HG03439 (cell line): Measurements from ENCODE around the gene NHSL2.
"Not testable (repeated sequence)": the region's sequence is repeated elsewhere in the genome, so short reads cannot be mapped to it uniquely, and the experiment has no call there.

Source experiments
- ATAC-seq: cut with Tn5 transposase; IDR thresholded peaks from one replicate; pipeline ENCODE4 v1.9.1; 2021; ENCODE audit warnings: mild to moderate bottlenecking, moderate library complexity; ENCODE audit not compliant: unreplicated experiment

Gene NHSL2

DNA sequence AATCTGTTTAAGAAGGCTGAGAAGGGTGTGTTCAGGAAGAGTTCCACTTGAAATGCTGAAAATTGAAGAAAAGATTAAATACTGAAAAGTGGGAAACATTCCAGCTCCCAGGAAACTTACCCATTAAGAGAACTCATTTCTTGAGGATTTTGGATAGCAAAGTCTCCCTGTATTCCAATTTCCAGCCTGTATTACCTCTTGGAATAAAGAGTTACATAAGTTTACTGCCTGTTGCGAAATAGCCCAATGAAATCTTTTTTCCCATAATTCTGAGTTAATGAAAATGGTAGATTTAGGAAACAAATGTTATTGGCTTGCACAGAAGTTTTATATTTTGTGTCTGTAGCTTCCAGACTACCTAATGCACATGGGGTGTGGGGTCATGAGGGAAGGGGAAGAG lies 12.0 kb downstream of the NHSL2 start:
- ATAC-seq: no peak

DNA sequence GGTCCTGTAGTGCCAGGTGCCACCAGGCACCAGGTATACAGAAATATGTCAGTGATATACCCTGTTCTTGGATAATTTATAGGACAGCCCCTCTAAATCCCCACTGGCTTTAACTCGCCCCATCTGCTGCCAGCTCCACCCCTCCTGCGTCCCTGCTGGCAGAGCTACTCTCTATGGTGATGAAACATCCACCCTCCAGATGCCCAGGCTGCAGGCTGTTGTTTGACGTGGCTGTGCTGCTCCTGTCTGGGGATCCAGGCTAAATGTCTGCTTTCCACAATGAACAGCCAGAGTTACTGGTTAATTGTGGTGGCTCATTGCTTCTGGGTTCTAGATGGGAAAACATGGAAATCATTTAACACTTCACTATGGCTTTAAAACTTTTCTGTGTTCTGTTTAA lies 12.9 kb downstream of the NHSL2 start:
- no peak for ATAC-seq

DNA sequence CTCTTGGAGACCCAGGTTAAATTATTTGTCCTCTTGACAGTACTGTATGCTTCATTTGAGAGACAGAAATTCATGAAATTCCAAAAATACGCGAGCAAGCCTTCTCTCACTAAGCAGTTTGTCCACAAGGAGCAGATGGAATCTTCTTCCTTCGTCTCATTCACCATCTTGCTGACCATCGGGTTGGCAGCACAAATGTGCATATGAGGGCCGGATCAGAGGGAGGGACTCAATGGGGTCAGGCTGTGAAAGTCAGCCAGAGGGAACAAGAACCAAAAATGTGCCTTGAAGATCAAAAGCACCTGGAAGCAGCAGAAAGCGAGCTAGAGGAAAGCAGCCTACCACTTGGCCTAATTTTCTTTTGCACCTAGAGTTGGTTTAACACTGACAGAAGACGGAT lies 16.4 kb downstream of the NHSL2 start:
- no peak for ATAC-seq

DNA sequence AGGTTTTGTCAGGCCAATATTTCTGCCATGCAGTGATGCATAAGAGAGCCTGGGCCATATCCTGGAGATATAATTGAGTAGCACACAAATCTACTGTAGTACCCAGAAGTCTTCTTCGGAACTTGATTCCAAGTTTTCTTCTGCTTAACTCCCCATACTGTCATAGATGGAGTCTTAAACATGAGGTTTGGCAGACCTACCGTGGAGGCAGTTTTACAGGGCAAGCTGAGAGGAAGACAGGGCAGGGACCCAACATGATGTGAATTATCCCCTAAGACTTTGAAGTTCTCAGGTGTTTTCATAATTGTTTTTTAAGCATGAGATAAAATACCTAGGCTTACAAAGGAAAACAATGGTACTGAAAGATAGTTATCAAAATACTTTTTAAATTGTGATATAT lies 18.2 kb downstream of the NHSL2 start:
- ATAC-seq: no peak

DNA sequence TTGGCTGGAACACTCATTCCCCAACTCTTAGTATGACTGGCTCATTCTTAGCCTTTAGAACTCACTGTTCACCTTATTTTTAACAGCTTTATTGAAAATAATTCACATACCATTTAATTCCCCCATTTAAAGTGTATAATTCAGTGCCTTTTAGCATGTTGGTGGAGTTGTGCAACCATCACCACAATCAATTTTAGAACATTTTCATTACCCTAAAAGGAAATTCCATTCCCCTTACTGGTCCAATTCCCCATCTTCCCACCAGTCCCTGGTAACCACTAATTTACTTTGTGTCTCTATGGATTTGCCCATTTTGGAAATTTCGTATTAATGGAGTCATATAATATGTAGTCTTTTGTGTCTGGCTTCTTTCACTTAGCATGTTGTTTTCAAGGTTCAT lies 19.7 kb downstream of the NHSL2 start:
- no peak for ATAC-seq

DNA sequence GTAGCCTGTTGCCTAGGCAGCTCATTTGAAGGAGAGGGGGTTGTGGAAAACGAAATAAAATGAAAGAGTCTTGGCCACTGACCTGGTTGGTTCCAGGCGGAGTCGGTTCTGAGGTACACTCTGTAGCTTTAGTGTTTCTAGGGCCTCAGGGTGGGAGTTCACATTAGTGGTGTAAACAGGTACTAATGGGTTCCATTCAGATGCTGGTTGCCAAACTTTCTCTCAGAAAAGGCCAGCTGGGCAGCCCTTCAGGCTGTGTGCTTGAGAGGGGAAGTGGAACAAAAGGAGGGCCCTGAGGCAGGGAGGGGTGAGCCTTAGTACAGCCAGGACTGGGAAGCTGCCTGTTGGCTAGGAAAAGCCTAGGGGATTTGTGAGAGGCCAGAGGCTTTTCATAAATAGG lies 24.8 kb downstream of the NHSL2 start:
- no peak for ATAC-seq

DNA sequence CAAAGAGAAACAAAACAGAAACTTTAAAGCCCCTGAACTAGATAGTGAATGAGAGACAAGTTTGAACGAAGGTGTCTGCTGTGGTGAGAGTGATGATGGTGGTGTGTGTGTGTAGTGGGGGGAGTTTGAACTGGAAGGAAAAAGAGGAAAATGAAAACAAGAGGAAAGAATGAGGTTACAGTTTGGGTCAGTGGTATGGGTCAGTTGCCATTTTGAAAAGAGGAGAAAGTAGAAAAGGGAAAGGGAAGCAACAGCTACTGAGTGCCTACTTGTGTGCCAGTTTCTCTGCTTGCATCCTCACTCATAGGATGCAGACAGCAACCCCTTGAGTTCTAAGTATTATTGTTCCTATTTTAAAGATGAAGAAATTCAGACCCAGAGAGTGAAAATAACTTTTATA lies 26.0 kb downstream of the NHSL2 start:
- no peak for ATAC-seq

DNA sequence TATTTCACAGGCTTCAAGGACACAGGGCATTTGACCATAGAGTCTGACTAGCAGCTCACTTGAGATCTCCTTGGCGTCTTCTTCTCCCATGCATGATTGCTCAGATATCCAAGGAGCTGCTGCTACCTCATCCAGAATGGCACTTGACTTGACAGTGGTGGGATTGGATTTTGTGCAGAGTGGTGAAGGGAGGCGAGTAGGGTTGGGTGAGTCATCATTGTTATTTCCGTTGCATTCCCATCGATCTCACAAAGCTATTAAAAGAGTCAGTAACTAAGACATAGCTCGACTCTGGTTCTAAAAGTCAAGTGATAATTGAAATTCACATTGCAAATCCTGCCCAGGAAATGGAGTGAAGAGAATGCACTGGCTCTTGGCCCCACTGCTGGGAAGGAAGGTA lies 27.7 kb downstream of the NHSL2 start:
- ATAC-seq: no peak

DNA sequence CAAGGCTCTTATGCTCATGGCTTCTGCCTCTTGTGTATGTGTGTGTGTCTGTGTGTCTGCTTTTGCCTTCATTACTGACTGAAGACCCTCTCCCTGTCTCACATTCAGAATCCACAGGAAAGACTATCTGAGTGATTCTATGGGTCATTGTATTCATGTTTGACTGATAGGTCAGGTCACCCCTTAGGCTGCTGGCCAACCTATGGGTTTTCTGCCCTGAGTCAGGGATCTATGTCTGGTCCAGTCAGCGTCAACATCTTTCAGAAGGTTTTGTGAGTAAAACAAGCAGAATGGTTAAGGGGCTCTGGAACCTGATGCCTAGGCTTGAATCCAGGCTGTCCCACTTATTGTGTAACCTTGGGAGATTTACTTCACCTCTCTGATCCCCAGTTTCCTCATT lies 30.5 kb downstream of the NHSL2 start:
- no peak for ATAC-seq

DNA sequence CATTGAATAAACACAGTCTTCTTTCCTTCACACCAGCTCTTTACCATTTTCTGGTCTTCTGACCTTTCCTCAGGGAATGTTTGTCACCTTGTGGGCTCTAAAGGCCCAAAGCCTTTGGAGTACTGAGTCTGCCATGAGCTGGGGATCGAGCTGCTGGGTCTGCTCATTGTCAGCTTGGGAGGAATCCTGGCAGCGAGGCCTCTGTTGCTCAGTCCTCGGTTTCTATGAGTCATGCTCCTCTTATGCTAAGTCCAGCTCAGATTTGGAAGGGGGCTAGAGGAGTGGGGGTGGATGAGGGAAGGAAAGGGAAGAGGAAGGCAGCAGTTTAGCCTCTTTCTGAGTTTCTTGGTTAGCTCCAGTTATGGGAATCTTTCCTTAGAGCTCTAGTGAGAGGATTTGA lies 31.1 kb downstream of the NHSL2 start:
- ATAC-seq: no peak

DNA sequence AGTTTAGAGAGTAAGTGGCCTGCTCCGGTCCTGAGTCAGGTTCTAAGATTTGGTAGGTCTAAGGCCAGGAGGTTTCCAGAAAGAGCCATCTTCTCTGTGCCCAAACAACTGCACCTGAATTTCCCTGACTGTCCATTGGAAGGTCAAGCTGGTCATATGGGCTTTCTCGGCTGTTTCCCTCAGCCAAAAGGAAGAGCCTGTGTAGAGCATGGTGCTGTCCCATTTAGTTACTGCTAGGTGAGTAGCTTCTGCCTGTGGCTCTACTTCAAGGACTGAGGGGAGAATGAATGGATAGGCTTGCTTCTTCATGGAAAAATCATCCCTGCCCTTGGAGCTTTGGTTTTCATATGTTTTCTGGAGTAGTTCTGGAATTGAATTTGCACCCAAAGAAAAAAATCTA lies 33.7 kb downstream of the NHSL2 start:
- ATAC-seq: no peak

DNA sequence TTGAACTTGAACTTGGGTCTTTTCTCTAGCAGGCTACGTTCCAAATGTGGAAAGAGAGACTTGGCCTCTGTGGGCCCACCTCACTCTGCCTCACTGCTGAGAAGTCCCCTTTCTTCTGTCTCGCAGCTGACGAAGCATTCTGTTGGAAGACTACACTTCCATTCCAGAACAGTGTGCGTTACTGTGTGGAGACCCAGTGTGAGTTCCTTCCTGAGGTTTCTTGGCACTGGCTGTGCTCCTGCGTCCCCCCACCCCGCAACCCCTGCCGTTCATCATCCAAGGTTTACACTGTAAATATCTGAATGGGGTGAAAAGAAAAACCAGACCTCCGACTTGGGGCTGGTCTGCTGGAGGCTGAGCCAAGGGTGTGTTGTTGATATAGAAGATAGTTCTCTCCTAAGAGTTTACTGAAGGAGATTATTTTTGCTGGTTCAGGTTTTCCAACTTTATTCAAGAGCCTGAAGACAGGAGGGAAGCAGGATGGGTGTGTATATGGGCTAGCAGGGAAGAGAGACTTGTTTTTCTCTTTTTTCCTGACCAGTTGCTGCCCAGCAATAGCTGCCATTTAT lies 34.7 kb downstream of the NHSL2 start:
- ATAC-seq: no peak

DNA sequence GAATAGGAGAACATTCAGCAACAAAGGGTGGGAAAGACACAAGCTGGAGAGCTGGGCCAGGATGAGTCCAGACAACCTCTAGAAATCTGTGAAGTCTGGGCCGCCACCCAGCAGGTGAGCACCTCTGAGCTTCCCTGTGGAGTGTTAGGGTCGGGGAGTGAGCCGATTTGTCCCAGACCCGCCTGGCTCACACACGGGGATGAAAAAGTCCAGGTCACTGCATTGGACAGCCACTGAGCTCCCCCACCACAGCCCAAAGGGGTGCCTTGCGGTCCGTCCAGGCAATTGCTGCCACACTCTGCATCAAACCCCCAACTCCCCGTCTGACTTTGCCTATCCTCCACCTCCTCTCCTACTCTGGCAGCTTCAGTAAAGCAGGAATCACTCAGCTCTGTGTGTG lies 38.7 kb downstream of the NHSL2 start:
- ATAC-seq: no peak

DNA sequence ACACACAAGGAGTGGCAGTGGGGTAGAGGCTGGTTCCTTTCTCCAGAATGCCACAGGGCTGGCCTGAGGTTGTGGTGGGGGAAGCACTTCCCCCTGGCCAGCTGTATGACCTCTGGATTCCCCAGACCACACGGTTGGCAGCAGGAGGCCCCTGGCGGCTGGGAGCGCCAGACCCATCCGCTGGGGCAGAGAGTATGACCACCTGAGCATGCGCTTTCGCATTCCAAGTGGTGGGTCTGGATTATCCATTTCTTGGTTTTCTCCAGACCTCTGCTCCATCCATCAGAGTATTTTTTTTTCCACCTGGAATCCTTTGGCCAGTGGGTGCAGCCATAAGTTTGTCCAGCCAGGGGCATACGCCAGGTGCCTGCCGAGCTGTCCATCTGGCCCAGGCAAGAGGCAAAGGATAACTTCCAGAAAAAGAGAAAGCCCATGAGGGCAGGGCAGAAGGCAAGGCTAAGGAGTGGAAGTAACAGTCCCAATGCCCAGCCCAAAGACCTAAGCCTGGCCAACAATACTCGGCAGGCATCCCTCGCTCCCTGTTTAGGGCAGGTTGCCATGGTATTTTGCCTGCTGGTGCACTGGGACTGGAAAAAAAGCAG lies 39.3 kb downstream of the NHSL2 start:
- no peak for ATAC-seq

DNA sequence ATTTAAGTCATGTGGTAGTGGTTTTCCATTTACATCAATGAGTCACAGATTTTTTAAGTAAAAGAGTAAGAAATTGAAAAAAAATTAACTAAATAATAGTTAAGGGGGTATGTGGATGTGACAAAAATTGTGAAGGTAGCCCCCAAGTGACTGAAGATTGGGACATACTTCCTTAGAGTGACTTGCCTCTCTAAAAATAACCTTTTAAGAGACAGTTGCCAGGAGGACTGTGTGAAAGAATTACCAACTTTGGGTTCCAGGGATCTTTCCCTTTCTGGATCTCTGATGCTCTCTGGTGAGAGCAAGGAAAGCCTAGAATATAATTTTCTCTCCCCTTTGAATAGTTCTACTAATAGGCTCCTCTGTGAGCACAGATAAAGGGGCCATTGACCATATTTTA lies 42.7 kb downstream of the NHSL2 start:
- ATAC-seq: no peak

DNA sequence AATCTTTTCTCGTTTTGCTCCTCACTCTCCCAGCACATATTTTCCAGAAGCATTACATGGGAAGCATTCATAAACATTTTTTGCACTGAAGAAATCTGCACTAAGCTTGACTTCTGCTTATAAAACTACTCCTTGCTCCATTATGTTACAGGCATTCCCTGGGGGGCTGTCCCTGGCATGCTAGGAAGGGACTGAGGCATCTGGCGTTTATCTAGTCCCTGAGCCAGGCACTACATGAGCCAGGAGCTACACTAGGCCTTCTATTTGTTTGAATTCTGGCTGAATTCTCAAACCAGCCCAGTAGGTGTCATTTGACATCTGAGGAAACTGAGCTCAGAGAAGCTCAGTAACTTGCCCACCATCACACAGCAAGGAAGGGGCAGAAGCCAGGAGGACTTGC lies 43.3 kb downstream of the NHSL2 start:
- ATAC-seq: no peak

DNA sequence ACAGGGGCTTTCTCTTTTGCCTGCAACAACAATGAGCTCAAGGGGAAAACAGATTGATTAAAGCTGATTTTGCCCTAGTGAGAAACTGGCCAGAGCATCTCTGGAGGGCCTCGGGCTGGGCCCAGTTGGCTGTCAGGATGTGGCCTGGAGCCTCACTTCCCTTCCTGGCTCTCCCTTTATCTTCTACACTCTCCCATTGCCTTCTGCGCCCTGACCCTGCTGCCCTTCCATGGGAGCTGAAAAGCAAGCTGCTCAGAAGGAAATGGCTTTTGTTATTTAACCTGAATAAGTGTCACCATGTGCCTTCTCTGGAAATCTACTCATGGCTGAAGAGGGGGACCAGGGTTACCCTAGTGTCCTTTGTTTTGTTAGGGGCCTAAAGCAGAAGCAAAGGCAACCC lies 43.8 kb downstream of the NHSL2 start:
- no peak for ATAC-seq

DNA sequence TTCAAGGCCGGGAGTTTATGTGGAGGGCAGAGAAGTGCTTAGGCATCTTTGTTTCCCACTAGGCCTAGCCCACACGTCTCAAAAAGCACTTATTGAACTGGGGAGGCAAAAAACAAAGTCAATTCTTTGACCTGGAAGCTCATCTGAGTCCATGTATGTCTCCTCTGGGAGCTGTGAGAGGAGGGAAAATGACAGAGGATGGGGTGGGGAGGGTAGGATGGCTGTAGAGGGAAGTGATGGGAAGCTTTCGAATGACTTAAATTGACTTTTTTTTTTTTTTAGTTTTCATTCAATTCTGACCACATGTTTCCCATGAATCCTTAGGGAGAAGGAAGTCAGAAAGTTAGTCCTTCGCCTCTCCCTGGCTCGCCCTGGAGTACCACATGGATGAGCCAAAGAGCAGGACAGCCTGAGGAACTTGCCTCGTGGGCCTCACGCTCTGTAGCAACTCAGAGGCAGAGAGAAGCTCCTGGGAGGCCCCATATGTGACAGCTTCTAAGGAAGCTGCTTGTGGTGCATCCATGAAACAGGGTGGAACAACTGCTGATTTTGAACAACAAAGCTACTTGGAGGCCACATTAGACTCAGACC lies 45.0 kb downstream of the NHSL2 start:
- no peak for ATAC-seq

DNA sequence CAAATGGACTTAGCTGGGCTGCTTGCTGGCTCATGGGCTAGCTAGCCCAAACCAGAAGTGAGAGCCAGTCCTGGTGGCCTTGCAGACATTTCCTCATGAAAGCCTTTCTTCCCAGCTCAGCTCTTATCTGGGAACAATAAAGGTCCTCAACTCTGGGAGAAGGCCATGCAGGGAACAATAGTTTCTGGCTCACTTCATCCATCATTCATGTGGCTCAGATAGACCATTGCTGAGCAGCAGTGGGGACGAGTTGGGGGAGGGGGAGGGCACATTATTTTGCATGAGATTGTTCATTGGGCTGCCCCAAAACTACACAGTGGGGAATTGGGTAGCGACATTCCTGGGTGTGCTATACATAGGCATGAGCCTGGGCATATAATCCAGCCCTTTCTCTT lies 47.6 kb downstream of the NHSL2 start:
- no peak for ATAC-seq

DNA sequence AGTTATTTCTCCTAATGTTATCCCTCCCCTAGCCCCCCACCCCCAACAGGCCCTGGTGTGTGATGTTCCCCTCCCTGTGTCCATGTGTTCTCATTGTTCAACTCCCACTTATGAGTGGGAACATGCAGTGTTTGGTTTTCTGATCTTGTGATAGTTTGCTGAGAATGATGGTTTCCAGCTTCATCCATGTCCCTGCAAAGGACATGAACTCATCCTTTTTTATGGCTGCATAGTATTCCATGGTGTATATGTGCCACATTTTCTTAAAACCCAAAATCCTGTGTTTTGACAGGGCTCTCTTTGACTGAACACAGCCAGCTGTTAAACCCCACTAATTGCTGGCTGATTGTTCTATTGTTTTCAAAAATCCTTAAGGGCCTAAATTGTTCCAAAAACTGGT lies 53.5 kb downstream of the NHSL2 start:
- ATAC-seq: not testable (repeated sequence)

DNA sequence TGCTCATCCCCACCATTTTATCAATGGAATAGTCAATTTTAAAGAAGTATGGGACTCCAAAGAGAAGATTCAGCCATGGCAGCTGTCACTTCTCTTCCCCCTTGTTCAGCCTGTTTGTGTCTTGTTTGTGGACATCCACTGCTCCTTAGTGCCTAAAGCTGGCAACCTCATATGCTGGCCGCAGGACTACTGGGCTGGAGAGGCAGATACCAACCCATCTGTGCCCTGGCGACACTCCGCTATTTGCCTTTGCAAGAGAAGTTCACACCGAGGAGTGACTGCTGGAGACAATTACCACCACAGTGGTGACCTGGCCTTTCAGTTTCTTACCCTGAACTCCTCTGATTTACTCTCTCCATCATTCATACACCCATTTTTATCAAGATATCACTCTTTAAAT lies 64.3 kb downstream of the NHSL2 start:
- ATAC-seq: no peak

DNA sequence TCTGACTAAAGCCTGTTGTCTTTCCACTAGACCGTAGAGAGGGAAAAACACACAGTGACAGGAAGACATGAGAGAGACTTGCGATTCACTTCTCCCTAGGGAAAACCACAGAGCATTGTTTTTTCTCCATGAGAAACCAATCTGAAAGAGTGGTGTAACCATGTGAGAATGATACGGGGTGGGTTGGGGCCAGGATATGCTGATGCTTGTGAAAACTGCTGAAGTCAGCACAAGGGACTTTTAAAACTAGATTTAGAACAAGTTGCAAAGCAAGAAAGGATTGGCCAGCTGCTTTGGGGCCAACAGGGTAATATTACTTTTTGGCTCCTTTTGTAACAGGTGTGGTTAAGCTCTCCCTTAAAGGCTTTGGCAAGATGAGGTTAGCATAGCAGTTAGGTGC lies 66.1 kb downstream of the NHSL2 start:
- ATAC-seq: no peak

DNA sequence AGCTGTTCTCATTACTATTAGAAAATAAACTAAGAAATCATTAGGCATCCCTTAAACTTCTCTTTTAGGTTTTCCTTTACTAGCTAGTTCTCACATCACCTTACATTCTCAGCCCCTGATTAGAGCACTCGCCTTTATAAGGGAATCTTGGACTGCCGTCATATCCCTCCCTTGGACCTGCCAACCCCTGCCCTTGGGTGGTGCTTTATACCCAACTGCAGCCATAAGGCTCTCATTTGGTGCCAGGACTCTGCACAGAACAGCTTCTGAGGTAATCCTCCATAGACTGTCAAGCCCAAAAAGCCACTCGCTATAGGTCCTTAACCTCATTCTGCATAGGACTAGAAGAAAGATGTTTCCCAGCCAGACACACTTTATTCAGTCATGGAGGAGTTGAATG lies 67.5 kb downstream of the NHSL2 start:
- ATAC-seq: no peak
